ENCODE measurements around the gene HOXA3. TPM values are rescaled to one million over a fixed set of nuclear protein-coding genes. Genes with fewer than 3 reads are reported as not detected.

Gene HOXA3
- total RNA-seq, 2 experiments from 2014 or later: not detected

- Mint-ChIP-seq H3K4me1 (no peaks in the 10 kb centered on the region), H3K9me3 (ENCODE audit: low read depth) (no peaks in the 10 kb centered on the region), H3K4me3 (no peak overlapping the region), H3K27ac (no peak overlapping the region), H3K27me3 (peaks cover 16% of the 10 kb centered on the region), H3K36me3 (no peaks in the 10 kb centered on the region)
- DNase-seq (no peak), ATAC-seq (no peak)
- CTCF ChIA-PET: no interaction called here
Observed at GRCh38 chr7:27122077-27122910, 30.1 kb downstream of the HOXA3 start.

GRCh38 chr7:27121684-27122076 lies 30.7 kb downstream of the HOXA3 start:
- Mint-ChIP-seq H3K9me3 (ENCODE audit: low read depth) (no peaks in the 10 kb centered on the region), H3K27me3 (peaks cover 10% of the 10 kb centered on the region), H3K27ac (no peak overlapping the region), H3K36me3 (no peaks in the 10 kb centered on the region), H3K4me3 (no peak overlapping the region), H3K4me1 (no peaks in the 10 kb centered on the region)
- ATAC-seq (no peak), DNase-seq (no peak)
- CTCF ChIA-PET: no interaction called here

GRCh38 chr7:27119412-27119911 lies 32.9 kb downstream of the HOXA3 start:
- Mint-ChIP-seq H3K4me1 (no peaks in the 10 kb centered on the region), H3K9me3 (ENCODE audit: low read depth) (no peaks in the 10 kb centered on the region), H3K27me3 (no peaks in the 10 kb centered on the region), H3K4me3 (no peak overlapping the region), H3K36me3 (no peaks in the 10 kb centered on the region), H3K27ac (no peak overlapping the region)
- CTCF ChIA-PET: no interaction called here
- DNase-seq (no peak), ATAC-seq (no peak)

GRCh38 chr7:27118580-27118979 lies 33.8 kb downstream of the HOXA3 start:
- Mint-ChIP-seq H3K27ac (no peak overlapping the region), H3K4me1 (no peaks in the 10 kb centered on the region), H3K4me3 (no peak overlapping the region), H3K9me3 (ENCODE audit: low read depth) (no peaks in the 10 kb centered on the region), H3K27me3 (no peaks in the 10 kb centered on the region), H3K36me3 (no peaks in the 10 kb centered on the region)
- ATAC-seq: no peak
- no peak for DNase-seq
- CTCF ChIA-PET: interaction anchor here (0.5 to 1.1 kb wide), 3 partner anchors 9 to 32 kb away, joined by 3 to 4 read pairs (median 3); no protein-coding TSS in a partner anchor

GRCh38 chr7:27117887-27118491 lies 34.4 kb downstream of the HOXA3 start:
- DNase-seq (no peak), ATAC-seq (no peak)
- Mint-ChIP-seq H3K27me3 (no peaks in the 10 kb centered on the region), H3K9me3 (ENCODE audit: low read depth) (no peaks in the 10 kb centered on the region), H3K36me3 (no peaks in the 10 kb centered on the region), H3K27ac (no peak overlapping the region), H3K4me1 (no peaks in the 10 kb centered on the region), H3K4me3 (no peak overlapping the region)
- CTCF ChIA-PET: interaction anchor here (0.5 to 1.1 kb wide), 3 partner anchors 8 to 32 kb away, joined by 3 to 4 read pairs (median 3); no protein-coding TSS in a partner anchor

GRCh38 chr7:27116962-27117886 lies 35.2 kb downstream of the HOXA3 start:
- CTCF ChIA-PET: no interaction called here
- H3K4me3 Mint-ChIP-seq: no peak overlapping the region
- H3K27me3 Mint-ChIP-seq: no peaks in the 10 kb centered on the region
- H3K36me3 Mint-ChIP-seq: no peaks in the 10 kb centered on the region
- DNase-seq (no peak), ATAC-seq (no peak)
- H3K27ac Mint-ChIP-seq: no peak overlapping the region
- no peaks in the 10 kb centered on the region for H3K4me1 Mint-ChIP-seq
- H3K9me3 Mint-ChIP-seq (ENCODE audit: low read depth): no peaks in the 10 kb centered on the region

- Mint-ChIP-seq H3K9me3 (ENCODE audit: low read depth) (no peaks in the 10 kb centered on the region), H3K4me3 (no peak overlapping the region), H3K36me3 (no peaks in the 10 kb centered on the region), H3K4me1 (no peaks in the 10 kb centered on the region), H3K27ac (no peak overlapping the region), H3K27me3 (peaks cover 3% of the 10 kb centered on the region)
- DNase-seq (no peak), ATAC-seq (no peak)
- CTCF ChIA-PET: no interaction called here
Observed at GRCh38 chr7:27116031-27116961, 36.1 kb downstream of the HOXA3 start.

GRCh38 chr7:27115221-27116026 lies 37.0 kb downstream of the HOXA3 start:
- no peaks in the 10 kb centered on the region for H3K36me3 Mint-ChIP-seq
- no peaks in the 10 kb centered on the region for H3K4me1 Mint-ChIP-seq
- CTCF ChIA-PET: no interaction called here
- ATAC-seq (no peak), DNase-seq (no peak)
- H3K4me3 Mint-ChIP-seq: no peak overlapping the region
- no peak overlapping the region for H3K27ac Mint-ChIP-seq
- H3K27me3 Mint-ChIP-seq: peaks cover 3% of the 10 kb centered on the region
- H3K9me3 Mint-ChIP-seq (ENCODE audit: low read depth): no peaks in the 10 kb centered on the region

- no peak overlapping the region for H3K4me3 Mint-ChIP-seq
- H3K9me3 Mint-ChIP-seq (ENCODE audit: low read depth): no peaks in the 10 kb centered on the region
- H3K27me3 Mint-ChIP-seq: peaks cover 3% of the 10 kb centered on the region
- H3K36me3 Mint-ChIP-seq: no peaks in the 10 kb centered on the region
- H3K27ac Mint-ChIP-seq: no peak overlapping the region
- H3K4me1 Mint-ChIP-seq: no peaks in the 10 kb centered on the region
- DNase-seq: no peak
- CTCF ChIA-PET: no interaction called here
- ATAC-seq: no peak
Observed at GRCh38 chr7:27114881-27115220, 37.5 kb downstream of the HOXA3 start.

- no peak for ATAC-seq
- H3K4me3 Mint-ChIP-seq: no peak overlapping the region
- H3K4me1 Mint-ChIP-seq: no peaks in the 10 kb centered on the region
- CTCF ChIA-PET: no interaction called here
- H3K27ac Mint-ChIP-seq: no peak overlapping the region
- H3K9me3 Mint-ChIP-seq (ENCODE audit: low read depth): no peaks in the 10 kb centered on the region
- DNase-seq: no peak
- H3K36me3 Mint-ChIP-seq: no peaks in the 10 kb centered on the region
- peaks cover 3% of the 10 kb centered on the region for H3K27me3 Mint-ChIP-seq
Observed at GRCh38 chr7:27113991-27114769, 38.2 kb downstream of the HOXA3 start.

- CTCF ChIA-PET: no interaction called here
- H3K36me3 Mint-ChIP-seq: no peaks in the 10 kb centered on the region
Observed at GRCh38 chr7:27112955-27113949, 39.1 kb downstream of the HOXA3 start.

More at GRCh38 chr7:27112955-27113949, 39.1 kb downstream of the HOXA3 start:
- Mint-ChIP-seq H3K27ac (no peak overlapping the region), H3K9me3 (ENCODE audit: low read depth) (no peaks in the 10 kb centered on the region), H3K4me1 (no peaks in the 10 kb centered on the region), H3K4me3 (no peak overlapping the region), H3K27me3 (peaks cover 3% of the 10 kb centered on the region)
- DNase-seq (no peak), ATAC-seq (no peak)

All from activated CD8-positive, alpha-beta memory T cell treated with anti-CD3 and anti-CD28 coated beads, Interleukin-2, amount 10 ng/mL, durations not matched to agents 7 days and 5 days (primary cell).